ENCODE data around the gene DHRS7.
A peak's percentile ranks its signal among the peaks of the same experiment; 100 is the strongest.

DHRS7 gene

GRCh38 chr14:60184905-60185555 lies 19.8 kb upstream of the DHRS7 start:
- DNase-seq (ENCODE audit: low read depth), result peak; percentile 10

GRCh38 chr14:60184146-60184904 lies 19.1 kb upstream of the DHRS7 start:
- DNase-seq (ENCODE audit: low read depth), result peak; percentile 63

GRCh38 chr14:60183741-60184140 lies 18.5 kb upstream of the DHRS7 start:
- peak; percentile 33 for DNase-seq (ENCODE audit: low read depth)

GRCh38 chr14:60183138-60183537 lies 17.9 kb upstream of the DHRS7 start:
- DNase-seq (ENCODE audit: low read depth), result no peak

GRCh38 chr14:60179431-60179869 lies 14.3 kb upstream of the DHRS7 start:
- no peak for DNase-seq (ENCODE audit: low read depth)

- no peak for DNase-seq (ENCODE audit: low read depth)
Measured at GRCh38 chr14:60178820-60179219, 13.6 kb upstream of the DHRS7 start.

- no peak for DNase-seq (ENCODE audit: low read depth)
Measured at GRCh38 chr14:60178164-60178563, 13.0 kb upstream of the DHRS7 start.

- DNase-seq (ENCODE audit: low read depth), result peak; percentile 41
Measured at GRCh38 chr14:60175255-60175902, 10.2 kb upstream of the DHRS7 start.

- no peak for DNase-seq (ENCODE audit: low read depth)
Measured at GRCh38 chr14:60174352-60175254, 9.4 kb upstream of the DHRS7 start.

GRCh38 chr14:60171690-60172089 lies 6.5 kb upstream of the DHRS7 start:
- no peak for DNase-seq (ENCODE audit: low read depth)

GRCh38 chr14:60170948-60171347 lies 5.8 kb upstream of the DHRS7 start:
- DNase-seq (ENCODE audit: low read depth), result no peak

GRCh38 chr14:60169722-60170121 lies 4.5 kb upstream of the DHRS7 start:
- DNase-seq (ENCODE audit: low read depth), result no peak

GRCh38 chr14:60166142-60166541 lies 944 bp upstream of the DHRS7 start:
- no peak for DNase-seq (ENCODE audit: low read depth)

GRCh38 chr14:60165547-60165876 lies 314 bp upstream of the DHRS7 start:
- no peak for DNase-seq (ENCODE audit: low read depth)

GRCh38 chr14:60164404-60164711 lies 840 bp downstream of the DHRS7 start:
- DNase-seq (ENCODE audit: low read depth), result peak; percentile 72

GRCh38 chr14:60163693-60164092 lies 1.5 kb downstream of the DHRS7 start:
- DNase-seq (ENCODE audit: low read depth), result no peak

GRCh38 chr14:60161196-60162107 lies 3.7 kb downstream of the DHRS7 start:
- DNase-seq (ENCODE audit: low read depth), result peak; percentile 53

- no peak for DNase-seq (ENCODE audit: low read depth)
Measured at GRCh38 chr14:60160422-60160821, 4.8 kb downstream of the DHRS7 start.

GRCh38 chr14:60154671-60155070 lies 10.5 kb downstream of the DHRS7 start:
- no peak for DNase-seq (ENCODE audit: low read depth)

GRCh38 chr14:60153991-60154390 lies 11.2 kb downstream of the DHRS7 start:
- DNase-seq (ENCODE audit: low read depth), result no peak

GRCh38 chr14:60151715-60152114 lies 13.5 kb downstream of the DHRS7 start:
- DNase-seq (ENCODE audit: low read depth), result peak; percentile 95

Data from amniotic epithelial cell (primary cell).